GM15510 (cell line): ENCODE measurements around the gene MPC1.

Source experiments
- POLR2A ChIP-seq: IDR thresholded peaks from 3 replicates; pipeline ENCODE4 v1.6.1; 2011; ENCODE audit warnings: borderline replicate concordance; ENCODE audit not compliant: insufficient read length; ENCODE audit errors: extremely low read depth

MPC1 gene

DNA sequence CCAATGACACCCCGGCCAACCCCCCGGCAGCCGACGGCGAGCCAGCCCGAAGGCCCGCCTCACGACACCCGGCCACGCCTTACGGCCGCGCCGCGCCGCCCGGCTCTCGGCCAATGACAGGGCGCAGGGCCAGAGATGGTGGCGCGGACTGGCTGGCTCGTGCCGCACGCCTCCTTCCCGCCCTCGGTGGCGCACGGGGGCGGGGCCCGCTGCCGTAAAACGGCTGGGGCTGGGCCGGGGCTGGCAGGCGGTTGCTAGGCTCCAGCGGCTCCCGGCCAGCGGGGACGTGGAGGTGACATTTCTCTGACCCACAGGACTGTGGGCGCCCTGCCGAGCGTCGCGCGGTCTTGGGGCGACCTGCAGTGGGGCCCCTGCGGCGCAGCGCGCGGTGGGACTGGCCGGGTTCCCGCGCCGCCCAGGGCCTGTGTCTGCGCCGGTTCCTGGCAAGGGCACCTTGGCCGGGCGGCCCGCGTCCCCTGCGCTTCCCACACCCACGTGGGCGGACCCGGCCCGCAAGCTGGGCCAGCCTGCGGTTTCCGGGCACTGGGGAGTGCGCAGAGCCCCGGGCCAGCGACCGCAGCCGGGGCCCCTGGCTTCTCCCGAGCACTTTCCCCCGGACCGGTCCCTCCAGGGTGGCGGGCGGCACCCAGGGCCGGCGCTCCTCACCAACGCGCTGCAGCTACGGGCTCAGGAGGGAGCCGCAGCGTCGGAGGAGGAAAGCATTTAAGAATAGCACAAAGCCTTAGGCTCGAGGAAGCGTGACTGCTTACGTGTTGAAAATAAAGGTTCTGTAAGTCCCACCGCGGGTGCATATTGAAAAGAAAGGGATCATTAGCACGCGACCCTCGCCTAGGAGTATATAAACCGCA lies at the start of gene MPC1:
Gene MPC1 (minus strand): TSS at position 8 of the 869 bp plus-strand sequence. CDS start 64 bp downstream, outside the sequence.
- peak; percentile 70 for TF ChIP-seq POLR2A

DNA sequence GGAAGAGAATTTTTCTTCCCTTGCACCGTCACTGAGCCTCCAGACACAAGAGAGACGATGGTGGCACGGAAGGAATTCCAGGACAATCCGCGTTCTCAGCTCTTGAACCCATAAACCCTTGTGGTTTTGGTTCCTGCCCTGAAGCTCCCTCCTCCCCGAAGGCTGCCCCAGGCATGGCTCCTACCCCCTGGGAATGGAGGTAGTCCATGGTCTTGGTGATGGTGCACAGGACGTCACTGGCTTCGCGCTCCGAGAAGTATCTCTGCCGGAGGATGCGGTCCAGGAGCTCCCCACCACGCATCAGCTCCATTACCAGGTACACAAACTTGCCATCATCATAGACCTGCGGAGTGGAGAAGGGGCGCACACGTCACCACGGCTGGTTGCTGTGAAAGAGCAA lies 47.5 kb upstream of the MPC1 start:
- TF ChIP-seq POLR2A: no peak

DNA sequence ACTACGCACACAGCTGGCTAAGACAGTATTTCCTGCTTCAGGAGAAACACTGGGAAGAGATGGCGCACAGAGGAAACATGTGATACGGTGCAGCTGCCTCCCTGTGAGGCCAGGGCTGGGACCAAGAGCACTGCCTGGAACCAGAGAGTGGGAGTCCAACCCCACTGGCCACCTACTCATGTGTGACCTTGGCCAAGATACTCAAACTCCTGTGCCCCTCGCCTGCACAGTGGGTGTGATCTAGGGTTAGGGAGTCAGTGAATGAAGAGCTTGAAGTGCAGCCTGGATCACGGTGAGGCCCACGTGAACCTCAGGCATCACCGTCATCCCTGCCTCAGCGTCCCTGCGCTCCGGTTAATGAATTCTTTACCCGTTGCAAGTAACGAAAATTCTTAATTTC lies 41.7 kb upstream of the MPC1 start:
- TF ChIP-seq POLR2A: no peak

DNA sequence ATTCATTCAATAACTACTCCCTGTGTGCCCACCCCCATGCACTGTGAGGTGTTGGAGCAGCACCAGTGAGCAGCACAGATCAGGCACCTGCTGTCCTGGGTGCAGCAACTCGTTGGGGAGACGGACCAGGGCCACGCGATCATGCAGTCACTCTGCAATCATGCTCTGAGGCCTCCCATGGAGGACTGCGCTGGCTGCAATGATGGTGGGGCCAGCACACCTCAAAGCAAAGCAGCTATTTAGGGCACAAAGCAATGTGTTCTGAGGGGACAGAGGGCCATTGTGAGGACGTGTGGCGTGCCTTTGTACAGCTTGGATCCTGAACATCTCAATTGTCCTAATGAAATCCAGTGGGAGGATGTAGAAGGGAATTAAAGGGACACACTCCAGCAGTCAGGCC lies 41.0 kb upstream of the MPC1 start:
- TF ChIP-seq POLR2A: no peak

DNA sequence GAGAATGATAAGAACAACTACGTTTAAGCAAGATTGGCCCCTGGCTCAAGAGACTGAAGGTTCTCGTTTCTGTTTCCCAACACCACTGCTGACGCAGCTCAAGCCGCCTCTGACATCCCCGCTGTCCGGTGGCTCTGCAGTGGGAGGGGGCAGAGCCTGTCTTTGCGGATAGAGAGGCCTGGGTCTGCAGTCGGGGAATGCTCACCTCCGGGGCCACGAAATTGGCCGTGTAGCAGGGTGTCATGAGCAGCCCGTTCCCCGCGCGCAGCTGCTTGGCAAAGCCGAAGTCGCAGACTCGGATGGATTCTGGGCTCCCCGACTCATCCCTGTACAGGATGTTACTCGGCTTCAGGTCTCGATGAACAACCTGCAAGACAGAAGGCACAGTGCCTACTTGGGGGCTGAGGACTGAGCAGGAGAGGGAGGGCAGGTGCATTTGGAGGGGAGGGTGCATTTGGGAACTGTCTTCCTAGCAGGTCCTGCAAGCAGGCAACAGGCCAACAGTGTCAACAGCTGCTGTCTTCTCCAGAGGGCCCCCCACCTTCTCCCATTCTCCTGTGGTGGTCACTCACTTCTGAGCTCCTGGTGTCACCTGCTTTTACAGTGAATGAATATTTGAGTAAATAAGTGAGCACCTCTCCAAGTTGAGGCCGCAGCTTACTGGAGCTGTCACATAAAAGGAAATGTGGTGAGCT lies 40.5 kb upstream of the MPC1 start:
- TF ChIP-seq POLR2A: no peak

DNA sequence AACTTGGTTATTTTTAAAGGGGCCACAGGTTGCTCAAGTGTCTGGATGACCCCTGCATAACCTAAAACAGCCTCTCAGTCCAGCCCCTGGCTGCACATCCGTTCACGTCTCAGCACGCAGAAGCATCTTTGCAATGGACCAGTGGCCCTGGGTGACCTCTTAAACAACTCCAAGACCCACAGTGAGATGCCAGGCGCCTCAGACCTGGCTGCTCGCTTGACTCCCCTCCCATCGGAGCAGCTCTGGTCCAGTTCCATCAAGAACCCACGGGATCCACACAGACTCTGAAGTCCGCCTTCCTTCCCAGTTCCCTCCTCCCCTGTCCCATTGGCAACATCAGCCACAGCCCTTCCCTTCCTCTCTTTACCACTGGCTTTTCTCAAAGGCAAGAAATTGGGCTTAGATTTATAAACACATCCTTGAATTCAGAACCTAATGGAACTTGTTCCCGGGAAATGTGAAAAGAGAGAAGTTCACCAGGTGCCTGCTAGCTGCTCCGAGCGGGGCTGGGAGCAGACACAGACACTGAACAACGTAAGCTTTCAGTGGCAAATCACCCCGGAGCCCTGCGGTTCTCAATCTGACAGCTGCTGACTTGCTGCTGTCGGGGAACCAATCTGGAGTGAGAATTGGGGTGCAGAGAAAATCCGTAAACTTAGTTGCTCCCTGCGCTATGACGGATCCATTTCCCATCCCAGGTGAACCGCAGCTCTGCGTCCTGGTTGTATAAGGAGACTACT lies 39.6 kb upstream of the MPC1 start:
- TF ChIP-seq POLR2A: no peak

DNA sequence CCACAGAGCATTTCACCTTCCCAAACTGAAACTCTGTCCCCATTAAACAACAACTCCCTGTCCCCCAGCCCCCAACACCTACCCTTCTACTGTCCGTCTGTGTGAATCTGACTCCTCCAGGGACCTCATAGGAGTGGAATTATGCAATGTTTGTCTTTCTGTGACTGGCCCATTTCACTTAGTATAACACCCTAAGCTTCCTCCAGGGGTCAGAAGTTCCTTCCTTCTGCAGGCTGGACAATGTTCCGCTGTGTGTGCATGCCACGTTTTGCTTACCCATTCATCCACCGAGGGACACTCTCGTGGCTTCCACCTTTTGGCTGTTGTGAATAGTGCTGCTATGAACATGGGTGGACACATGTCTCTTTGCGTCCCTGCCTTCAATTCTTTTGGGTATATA lies 37.6 kb upstream of the MPC1 start:
- no peak for TF ChIP-seq POLR2A

DNA sequence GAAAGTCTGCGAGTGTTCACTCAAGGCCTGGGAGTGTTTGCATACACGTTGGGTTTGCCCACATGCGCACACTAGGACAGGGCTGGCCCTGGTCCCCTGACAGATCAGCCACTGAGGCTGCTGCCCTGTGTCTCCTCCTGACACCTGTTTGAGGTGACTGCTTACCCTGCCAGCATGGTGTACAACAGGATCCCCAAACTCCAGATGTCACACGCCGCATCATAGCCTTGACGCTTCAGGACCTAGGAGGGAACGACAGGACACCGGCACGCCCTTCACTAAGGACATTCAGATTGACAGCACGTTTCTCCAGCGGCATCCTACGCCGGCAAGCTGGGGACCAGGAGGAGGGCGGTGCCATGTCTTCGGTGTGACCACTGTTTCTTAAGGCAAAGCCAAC lies 37.0 kb upstream of the MPC1 start:
- TF ChIP-seq POLR2A: no peak

DNA sequence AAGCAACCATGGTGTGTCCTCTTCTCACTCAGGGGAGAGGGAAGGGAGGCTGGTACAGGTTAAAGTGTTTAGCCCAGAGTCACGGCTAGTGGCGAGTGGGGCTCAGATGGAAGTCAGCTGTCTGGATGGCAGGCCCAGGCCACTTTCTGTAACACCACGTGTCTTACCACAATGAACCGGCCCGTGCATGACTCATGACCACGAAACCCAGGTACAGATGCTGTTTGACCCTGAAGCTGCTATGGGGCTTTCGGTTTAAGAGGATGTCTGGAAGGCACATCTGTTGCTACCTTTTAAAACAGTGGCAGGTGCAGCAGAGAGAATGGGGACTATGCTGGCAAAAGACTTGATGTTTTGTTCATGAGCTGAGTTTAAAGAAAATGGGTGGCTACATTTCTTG lies 36.5 kb upstream of the MPC1 start:
- no peak for TF ChIP-seq POLR2A

DNA sequence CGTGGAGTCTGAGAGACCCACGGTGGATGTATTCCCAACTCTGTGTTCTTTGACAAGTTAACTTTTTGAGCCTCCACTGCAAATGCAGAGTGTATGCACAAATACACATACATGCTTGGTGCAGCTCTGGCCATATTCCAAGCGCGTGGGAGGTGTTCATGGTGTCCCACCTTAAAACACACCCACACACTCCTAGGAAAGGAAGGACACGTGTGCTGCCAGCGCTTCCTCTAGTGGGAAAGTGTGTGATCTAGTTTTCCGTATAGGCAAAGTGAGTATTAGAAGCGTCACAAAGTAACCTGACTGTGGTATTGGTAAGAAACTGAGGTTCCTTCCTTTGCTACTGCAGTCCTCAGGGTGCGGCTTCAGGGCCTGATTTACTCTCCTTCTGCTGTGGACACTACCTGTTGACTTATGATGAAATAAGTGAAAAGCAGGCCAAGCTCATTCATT lies 36.0 kb upstream of the MPC1 start:
- no peak for TF ChIP-seq POLR2A

DNA sequence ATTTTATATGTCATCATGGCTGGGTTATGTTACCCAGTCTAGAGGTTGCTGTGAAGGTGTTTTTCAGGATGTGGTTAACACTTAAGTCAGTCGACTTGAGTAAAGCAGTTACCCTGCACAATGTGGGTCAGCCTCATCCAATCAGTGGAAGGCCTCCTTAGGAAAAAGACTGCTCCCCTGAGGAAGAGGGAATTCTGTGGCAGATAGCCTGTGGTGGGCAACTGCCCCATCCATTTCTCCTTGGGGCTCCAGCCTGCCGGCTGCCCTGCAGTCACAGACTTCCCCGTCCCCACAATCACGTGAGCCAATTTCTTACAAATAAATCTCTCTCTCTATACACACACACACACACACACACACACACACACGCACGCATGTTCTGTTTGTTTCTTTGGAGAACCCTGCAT lies 34.5 kb upstream of the MPC1 start:
- TF ChIP-seq POLR2A: no peak

DNA sequence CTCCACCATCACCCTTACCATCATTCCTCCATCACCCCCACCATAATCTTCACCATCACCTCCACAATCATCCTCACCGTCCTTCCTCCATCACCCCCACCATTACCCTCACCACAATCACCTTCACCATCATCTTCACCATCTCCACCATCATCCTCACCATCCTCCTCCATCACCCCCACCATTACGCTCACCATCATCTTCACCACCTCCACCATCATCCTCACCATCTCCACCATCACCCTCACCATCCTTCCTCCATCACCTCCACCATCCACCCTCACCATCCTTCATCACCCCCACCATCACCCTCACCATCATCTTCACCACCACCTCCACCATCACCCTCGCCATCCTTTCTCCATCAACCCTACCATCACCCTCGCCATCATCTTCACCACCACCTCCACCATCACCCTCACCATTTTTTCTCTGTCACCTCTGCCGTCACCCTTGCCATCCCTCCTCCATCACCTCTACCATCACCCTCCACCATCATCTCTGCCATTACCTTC lies 33.1 kb upstream of the MPC1 start:
- no peak for TF ChIP-seq POLR2A

DNA sequence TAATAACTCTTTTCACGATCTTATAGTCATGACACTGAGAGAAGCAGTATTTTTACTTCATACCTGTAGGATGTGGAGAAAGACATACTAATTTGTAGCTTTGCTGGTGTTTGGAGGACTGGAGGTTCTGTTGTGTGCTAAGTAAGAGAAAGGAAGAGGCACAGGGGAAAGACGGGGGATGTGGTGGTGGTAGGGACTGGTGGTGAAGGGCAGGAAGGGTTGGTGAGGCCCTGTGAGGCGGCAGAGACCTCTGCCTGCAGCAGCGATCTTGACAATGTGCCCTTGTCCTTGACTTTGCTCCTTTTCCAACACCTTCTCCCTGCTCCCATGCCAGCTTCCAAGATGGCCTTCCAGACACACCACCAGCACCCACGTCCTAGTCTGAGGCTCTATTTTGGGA lies 32.6 kb upstream of the MPC1 start:
- no peak for TF ChIP-seq POLR2A

DNA sequence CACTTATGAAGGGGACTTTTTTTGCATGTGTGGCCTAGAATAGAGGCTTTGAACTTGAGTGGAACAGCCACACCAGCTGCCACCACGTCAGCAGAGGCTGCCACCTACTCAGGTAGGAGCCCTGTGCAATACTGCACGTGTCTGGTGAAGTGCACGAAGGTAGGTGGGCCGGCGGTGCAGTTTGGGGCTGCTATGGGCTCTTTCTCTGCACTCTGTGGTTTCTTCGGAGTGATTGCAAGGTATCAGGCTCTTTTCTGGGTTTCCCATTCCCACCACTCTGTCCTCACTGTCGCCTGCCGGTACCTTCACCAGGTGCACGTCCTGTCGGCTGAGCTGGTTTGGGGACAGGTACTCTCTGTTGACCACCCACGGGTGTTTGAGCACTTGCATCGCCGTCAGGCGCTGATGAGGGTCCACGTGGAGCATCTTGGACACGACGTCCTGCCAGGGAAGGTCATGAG lies 30.8 kb upstream of the MPC1 start:
- no peak for TF ChIP-seq POLR2A

DNA sequence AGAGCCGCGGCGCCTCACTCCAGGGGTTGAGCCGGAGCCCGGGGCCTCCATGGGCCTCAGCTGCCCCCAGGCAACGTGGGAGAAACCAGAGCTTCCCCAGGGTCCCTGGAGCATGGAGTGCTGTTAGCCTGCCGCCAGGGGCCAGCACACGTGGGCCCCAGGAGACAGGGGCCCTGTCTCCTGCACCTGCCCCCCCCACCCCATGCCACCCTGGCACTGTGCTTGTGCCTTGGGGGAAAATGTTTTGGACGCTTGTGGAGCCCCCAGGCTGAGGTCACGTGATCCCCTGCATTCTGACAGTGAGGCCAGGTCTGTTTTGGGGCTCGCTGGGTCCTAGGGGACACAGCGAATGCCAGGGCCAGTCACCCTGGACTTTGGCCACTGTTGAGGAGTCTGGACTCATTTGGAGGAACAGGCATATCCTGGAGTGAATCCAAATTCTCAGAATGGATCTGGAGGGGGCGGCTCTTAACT lies 30.2 kb upstream of the MPC1 start:
- no peak for TF ChIP-seq POLR2A
